ENCODE measurements around the gene ROR1.
"Not testable (repeated sequence)": the region's sequence is repeated elsewhere in the genome, so short reads cannot be mapped to it uniquely, and the experiment has no call there.

DNA sequence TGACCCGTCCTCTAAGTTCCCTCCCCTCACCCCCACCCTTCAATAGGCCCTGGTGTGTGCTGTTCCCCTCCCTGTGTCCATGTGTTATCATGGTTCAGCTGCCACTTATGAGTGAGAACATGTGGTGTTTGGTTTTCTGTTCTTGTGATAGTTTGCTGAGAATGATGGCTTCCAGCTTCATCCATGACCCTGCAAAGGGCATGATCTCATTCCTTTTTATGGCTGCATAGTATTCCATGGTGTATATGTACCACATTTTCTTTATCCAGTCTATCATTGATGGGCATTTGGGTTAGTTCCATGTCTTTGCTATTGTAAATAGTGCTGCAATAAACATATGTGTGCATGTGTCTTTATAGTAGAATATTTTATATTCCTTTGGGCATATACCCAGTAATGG is 330.8 kb downstream of the ROR1 start:
- TF ChIP-seq EZH2 (IDR thresholded peaks at IDR 0.05; ENCODE audit: borderline replicate concordance, low read depth, low read length, severe bottlenecking); FOS (IDR thresholded peaks at IDR 0.05; ENCODE audit: borderline replicate concordance, insufficient read depth, low read length): not testable (repeated sequence)
- TF ChIP-seq, protein P1, sequence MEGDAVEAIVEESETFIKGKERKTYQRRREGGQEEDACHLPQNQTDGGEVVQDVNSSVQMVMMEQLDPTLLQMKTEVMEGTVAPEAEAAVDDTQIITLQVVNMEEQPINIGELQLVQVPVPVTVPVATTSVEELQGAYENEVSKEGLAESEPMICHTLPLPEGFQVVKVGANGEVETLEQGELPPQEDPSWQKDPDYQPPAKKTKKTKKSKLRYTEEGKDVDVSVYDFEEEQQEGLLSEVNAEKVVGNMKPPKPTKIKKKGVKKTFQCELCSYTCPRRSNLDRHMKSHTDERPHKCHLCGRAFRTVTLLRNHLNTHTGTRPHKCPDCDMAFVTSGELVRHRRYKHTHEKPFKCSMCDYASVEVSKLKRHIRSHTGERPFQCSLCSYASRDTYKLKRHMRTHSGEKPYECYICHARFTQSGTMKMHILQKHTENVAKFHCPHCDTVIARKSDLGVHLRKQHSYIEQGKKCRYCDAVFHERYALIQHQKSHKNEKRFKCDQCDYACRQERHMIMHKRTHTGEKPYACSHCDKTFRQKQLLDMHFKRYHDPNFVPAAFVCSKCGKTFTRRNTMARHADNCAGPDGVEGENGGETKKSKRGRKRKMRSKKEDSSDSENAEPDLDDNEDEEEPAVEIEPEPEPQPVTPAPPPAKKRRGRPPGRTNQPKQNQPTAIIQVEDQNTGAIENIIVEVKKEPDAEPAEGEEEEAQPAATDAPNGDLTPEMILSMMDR (IDR thresholded peaks at IDR 0.05; ENCODE audit: extremely low read depth in 1 of 2, insufficient read depth in 1 of 2, low read depth in 1 of 2, low read length in 2 of 2): not testable (repeated sequence)

All from endothelial cell of umbilical vein (primary cell).